ENCODE data around the gene CYP8B1.

CYP8B1 gene

DNA sequence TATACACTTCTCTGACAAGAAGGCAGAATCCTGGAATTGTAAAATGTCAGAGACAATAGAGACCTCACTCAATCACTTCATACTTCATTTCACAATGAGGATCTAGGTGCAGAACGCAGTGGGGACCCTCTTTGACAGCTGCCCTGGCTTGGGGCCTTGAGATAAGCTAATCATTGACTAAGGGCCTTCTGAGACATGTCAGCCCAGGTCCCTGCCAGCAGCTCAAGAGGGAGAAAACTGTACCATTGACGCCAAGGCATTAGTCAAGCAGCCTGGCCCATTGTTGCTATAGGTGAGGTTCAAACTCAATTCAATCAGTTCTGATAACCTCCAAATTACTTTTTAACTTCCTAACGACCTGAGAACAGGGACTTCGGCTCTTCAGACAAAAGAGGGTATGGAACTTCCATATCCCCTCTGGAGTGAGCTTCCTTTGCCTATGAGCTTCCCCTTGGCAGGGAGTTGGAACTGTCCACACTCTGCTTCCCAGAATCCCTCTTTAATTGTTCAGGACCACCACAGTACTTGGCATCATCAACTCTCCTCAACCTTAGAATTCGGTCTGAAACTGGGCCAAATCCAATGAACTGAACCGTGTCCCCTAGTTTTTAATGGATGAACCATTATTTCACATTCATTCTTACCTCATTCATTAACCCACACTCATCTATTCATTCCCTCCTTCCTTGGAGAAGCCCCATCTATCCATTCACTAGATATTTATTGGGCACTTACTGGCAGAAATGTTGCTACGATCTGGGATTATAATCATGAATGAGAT lies 1.5 kb upstream of the CYP8B1 start:
- in situ Hi-C loops (cut with MboI; ENCODE audit: low pct_unique_long_range_greater_than_20kb, low sequenced_read_pairs, unreplicated experiment) = no loop called here
- TF ChIP-seq, protein P1, sequence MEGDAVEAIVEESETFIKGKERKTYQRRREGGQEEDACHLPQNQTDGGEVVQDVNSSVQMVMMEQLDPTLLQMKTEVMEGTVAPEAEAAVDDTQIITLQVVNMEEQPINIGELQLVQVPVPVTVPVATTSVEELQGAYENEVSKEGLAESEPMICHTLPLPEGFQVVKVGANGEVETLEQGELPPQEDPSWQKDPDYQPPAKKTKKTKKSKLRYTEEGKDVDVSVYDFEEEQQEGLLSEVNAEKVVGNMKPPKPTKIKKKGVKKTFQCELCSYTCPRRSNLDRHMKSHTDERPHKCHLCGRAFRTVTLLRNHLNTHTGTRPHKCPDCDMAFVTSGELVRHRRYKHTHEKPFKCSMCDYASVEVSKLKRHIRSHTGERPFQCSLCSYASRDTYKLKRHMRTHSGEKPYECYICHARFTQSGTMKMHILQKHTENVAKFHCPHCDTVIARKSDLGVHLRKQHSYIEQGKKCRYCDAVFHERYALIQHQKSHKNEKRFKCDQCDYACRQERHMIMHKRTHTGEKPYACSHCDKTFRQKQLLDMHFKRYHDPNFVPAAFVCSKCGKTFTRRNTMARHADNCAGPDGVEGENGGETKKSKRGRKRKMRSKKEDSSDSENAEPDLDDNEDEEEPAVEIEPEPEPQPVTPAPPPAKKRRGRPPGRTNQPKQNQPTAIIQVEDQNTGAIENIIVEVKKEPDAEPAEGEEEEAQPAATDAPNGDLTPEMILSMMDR (IDR thresholded peaks at IDR 0.05; ENCODE audit: extremely low read depth, insufficient read depth, missing control alignments) = no peak
- no peak for DNase-seq (ENCODE audit: low spot score)

DNA sequence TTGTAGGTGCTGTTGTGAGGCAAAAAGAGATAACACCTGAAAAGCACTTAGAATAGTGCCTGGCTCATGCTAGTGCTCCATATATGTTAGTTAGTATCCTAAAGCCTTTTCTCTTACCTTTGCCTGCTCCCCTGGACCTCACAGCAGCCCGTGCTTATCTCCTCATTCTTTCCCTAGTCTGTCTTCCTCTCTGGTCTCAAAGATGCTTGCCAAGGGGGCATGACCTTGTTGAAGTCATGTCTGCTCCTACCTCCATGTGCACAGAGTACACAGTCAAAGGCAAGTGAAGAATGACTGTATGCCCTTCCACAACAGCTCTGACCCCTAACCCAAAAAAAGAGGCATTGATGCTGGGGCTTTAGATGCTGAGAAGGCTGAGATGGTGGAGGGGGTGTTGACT lies 722 bp upstream of the CYP8B1 start:
- TF ChIP-seq, protein P1 (IDR thresholded peaks at IDR 0.05; ENCODE audit: extremely low read depth, insufficient read depth, missing control alignments) = no peak
- in situ Hi-C loops (cut with MboI; ENCODE audit: low pct_unique_long_range_greater_than_20kb, low sequenced_read_pairs, unreplicated experiment) = no loop called here

DNA sequence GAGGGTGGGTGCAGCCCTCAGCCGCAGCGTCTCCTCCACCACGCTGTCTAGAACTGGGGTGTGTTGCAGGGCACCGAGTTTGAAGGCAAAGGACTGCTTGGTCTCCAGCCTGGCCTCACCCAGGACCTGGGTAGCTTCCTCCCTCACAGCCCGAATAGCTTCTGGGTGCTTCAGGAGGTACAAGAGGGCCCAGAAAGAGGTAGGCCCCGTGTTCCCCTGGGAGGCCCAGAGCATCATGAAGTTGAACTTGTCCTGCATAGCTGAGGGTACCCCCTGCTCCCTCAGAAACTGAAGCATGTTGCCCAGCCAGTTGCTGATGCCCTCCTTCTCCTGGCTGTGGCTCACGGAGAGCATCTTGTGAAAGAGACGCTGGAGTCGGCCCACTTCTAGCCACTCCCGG lies 930 bp downstream of the CYP8B1 start:
- in situ Hi-C loops (cut with MboI; ENCODE audit: low pct_unique_long_range_greater_than_20kb, low sequenced_read_pairs, unreplicated experiment) = no loop called here
- TF ChIP-seq, protein P1 (IDR thresholded peaks at IDR 0.05; ENCODE audit: extremely low read depth, insufficient read depth, missing control alignments) = no peak
- no peak for DNase-seq (ENCODE audit: low spot score)

More for the DNA sequence above, 722 bp upstream of the CYP8B1 start:
- DNase-seq (ENCODE audit: low spot score) = no peak

DNA sequence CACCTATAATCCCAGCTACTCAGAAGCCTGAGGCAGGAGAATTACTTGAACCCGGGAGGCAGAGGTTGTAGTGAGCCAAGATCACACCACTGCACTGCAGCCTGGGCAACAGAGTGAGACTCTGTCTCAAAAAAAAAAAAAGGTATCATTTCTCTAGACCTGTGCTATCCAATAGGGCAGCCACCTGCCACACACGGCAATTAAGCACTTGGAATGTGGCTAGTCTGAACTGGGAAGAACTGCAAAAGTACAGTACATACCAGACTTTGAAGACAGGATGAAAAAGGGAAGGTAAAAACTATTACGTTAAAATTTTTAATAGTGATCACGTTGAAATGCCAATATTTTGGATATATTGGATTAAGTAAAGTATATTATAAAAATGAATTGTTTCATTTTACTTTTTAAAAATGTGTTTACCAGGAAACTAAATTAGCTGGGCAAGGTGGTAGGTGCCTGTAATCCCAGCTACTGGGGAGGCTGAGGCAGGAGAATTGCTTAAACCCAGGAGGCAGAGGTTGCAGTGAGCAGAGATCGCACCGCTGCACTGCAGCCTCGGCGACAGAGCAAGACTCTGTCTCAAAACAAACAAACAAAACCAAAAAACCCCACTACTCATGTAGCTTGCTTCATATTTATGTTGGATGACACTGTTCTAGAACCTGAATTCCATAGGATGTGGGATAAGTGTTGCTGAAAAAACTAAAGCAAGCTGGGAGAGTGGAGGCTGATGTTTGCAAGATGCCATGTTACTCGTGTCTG lies 2.3 kb downstream of the CYP8B1 start:
- in situ Hi-C loops (cut with MboI; ENCODE audit: low pct_unique_long_range_greater_than_20kb, low sequenced_read_pairs, unreplicated experiment) = no loop called here
- no peak for DNase-seq (ENCODE audit: low spot score)
- TF ChIP-seq, protein P1 (IDR thresholded peaks at IDR 0.05; ENCODE audit: extremely low read depth, insufficient read depth, missing control alignments) = no peak

DNA sequence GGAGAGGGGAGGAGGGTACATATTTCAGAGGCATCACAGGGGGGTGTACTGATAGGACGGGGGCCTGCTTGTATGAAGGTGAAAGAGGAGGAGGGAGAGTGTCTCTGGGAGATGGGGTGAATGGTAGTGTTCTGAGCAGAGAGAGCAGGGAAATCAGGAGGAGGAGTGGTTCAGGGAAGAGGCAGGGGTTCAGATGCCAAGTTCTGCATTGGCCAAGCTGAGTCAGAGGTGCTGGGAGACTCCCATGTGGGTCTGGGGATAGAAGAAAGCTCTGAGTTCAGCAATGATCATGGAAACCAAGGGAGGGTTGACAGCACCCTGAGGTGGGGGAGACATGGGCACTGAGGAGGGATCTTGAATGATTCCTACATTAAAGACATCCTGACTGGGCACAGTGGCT lies 3.0 kb downstream of the CYP8B1 start:
- in situ Hi-C loops (cut with MboI; ENCODE audit: low pct_unique_long_range_greater_than_20kb, low sequenced_read_pairs, unreplicated experiment) = no loop called here
- no peak for DNase-seq (ENCODE audit: low spot score)
- TF ChIP-seq, protein P1 (IDR thresholded peaks at IDR 0.05; ENCODE audit: extremely low read depth, insufficient read depth, missing control alignments) = no peak

DNA sequence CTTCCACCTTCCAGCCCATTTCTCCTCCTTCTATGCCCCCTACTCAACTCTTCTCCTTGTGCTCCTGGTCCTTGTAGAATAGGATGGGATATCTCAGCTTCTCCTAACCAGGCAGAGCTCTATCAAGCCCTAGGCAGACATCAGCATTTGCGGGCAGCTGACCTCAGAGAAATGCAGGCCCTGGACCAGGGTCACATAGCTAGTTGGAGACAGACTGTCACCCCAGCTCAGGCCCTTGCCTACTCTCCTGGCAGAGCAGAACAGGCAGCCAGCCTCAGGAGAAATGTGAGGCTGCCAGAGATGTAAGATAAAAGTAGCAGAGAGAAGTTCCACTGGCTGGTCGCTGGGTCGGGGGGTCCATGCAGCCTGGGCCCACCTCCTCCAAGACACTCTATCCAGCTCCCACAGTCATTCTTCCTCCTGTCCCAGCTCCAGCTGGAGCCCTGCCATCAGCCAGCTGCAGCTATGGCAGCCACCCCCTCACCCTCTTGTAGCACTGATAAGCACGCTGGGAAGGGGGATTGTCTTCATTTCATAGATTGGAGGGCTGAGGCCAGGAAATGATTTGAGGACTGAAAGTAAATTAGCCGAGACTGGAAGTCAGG lies 4.0 kb downstream of the CYP8B1 start:
- in situ Hi-C loops (cut with MboI; ENCODE audit: low pct_unique_long_range_greater_than_20kb, low sequenced_read_pairs, unreplicated experiment) = no loop called here
- no peak for DNase-seq (ENCODE audit: low spot score)
- TF ChIP-seq, protein P1 (IDR thresholded peaks at IDR 0.05; ENCODE audit: extremely low read depth, insufficient read depth, missing control alignments) = no peak
